Esophagus muscularis mucosa (tissue), 4 donors: ENCODE measurements around the gene EIF5AL1. TPM values are rescaled to one million over a fixed set of nuclear protein-coding genes. Genes with fewer than 3 reads are reported as not detected.
A peak's percentile ranks its signal among the peaks of the same experiment; 100 is the strongest.

ENCODE experiments used
- DNase-seq: peaks from one replicate; pipeline ENCODE4 v3.0.0-alpha.2; 2017; ENCODE audit errors: extremely low spot score
- H3K27ac ChIP-seq, 4 donors: fragments of 200-600 bp; sonication (generic); replicated peaks in 1 of 4; 1 replicate in 3 of 4; 2 replicates in 1 of 4; pipeline ENCODE4 v1.5.1; 2016 to 2019; ENCODE audit warnings: mild to moderate bottlenecking in 1 of 4
- H3K27me3 ChIP-seq, 4 donors: fragments of 200-600 bp; sonication (generic); one replicate each; pipeline versions ENCODE4 v1.5.1 to v1.6.0; 2016 to 2019
- H3K36me3 ChIP-seq, 4 donors: fragments of 200-600 bp; sonication (generic); one replicate each; pipeline ENCODE4 v1.5.1; 2016 to 2019
- H3K4me1 ChIP-seq, 4 donors: fragments of 200-600 bp; sonication (generic); one replicate each; pipeline ENCODE4 v1.5.1; 2016 to 2019
- H3K4me3 ChIP-seq, 4 donors: fragments of 200-600 bp; sonication (generic); 1 replicate in 2 of 4; 2 replicates in 2 of 4; pipeline ENCODE4 v1.5.1; 2016 to 2019; ENCODE audit warnings: mild to moderate bottlenecking in 4 of 4, moderate library complexity in 1 of 4
- H3K9me3 ChIP-seq, 4 donors: fragments of 200-600 bp; sonication (generic); 1 replicate in 3 of 4; 2 replicates in 1 of 4; pipeline ENCODE4 v1.5.1; 2016 to 2019
- CTCF ChIP-seq, 3 experiments: fragments of 200-600 bp in 2 of 3; fragments of 450-650 bp in 1 of 3; sonication (generic) in 2 of 3; IDR thresholded peaks; one replicate each; pipeline ENCODE4 v1.5.1; 2017 to 2019; ENCODE audit warnings: antibody characterized with exemption in 3 of 3, mild to moderate bottlenecking in 2 of 3, moderate library complexity in 1 of 3
- EP300 ChIP-seq: sonication (generic); formaldehyde crosslinking; IDR thresholded peaks from one replicate; pipeline ENCODE4 v1.6.1; 2017; ENCODE audit warnings: antibody characterized with exemption
- POLR2A ChIP-seq: fragments of 450-650 bp; IDR thresholded peaks from one replicate; pipeline ENCODE4 v1.6.1; 2017; ENCODE audit warnings: antibody characterized with exemption, moderate library complexity, mild to moderate bottlenecking, low read depth
- POLR2AphosphoS5 ChIP-seq, 2 donors: sonication (generic); formaldehyde crosslinking; IDR thresholded peaks; one replicate each; pipeline ENCODE4 v1.6.1; 2017; ENCODE audit warnings: antibody characterized with exemption in 2 of 2
- WGBS: methylation state at CpG from one replicate; pipeline ENCODE4 v1.1.5; 2018; 5-methylcytosine and 5-hydroxymethylcytosine counted together
- intact Hi-C: fragments of 100-400 bp; cut with DNase I; formaldehyde crosslinking; loops from one replicate; pipeline ENCODE4 v1.15.1; 2023
- total RNA-seq, 4 donors: library from RNA; depleted of rRNA; stranded (reverse); fragments of >200 nt; gene quantifications; one replicate each; pipeline versions ENCODE4 v1.1.0 to v1.2.1, GENCODE V29; 2016

Gene EIF5AL1
- total RNA-seq, 4 donors from 2014 or later: 0.11 to 0.42 (median 0.17) TPM; not detected in 1

GRCh38 chr10:79483948-79484347 is 28.4 kb upstream of the EIF5AL1 start:
- intact Hi-C loops: no loop called here
- TF ChIP-seq CTCF (IDR thresholded peaks at IDR 0.05) (no peak), POLR2AphosphoS5 (IDR thresholded peaks at IDR 0.05) (no peak), EP300 (no peak), POLR2A (no peak)
- H3K4me1 ChIP-seq: peaks cover 3 to 29% (median 23%) of the 10 kb centered on the region in 4 donors
- DNase-seq: no peak
- WGBS: 70% methylated on average over 2 of the region's 2 CpGs
- no peaks in the 10 kb centered on the region for H3K9me3 ChIP-seq
- peak overlapping the region; percentile 10 to 66 (median 50) for H3K27ac ChIP-seq
- H3K4me3 ChIP-seq: no peak overlapping the region
- no peaks in the 10 kb centered on the region for H3K36me3 ChIP-seq
- no peaks in the 10 kb centered on the region for H3K27me3 ChIP-seq

- intact Hi-C loops: no loop called here
- peaks cover 3 to 31% (median 27%) of the 10 kb centered on the region in 4 donors for H3K4me1 ChIP-seq
- no peaks in the 10 kb centered on the region for H3K36me3 ChIP-seq
- peak overlapping the region in 2 of 4 donors; percentile 20 to 58 for H3K27ac ChIP-seq
- no peak for DNase-seq
- TF ChIP-seq POLR2A (no peak), EP300 (no peak), POLR2AphosphoS5 (IDR thresholded peaks at IDR 0.05) (no peak), CTCF (IDR thresholded peaks at IDR 0.05) (no peak)
- no peaks in the 10 kb centered on the region for H3K27me3 ChIP-seq
- no peaks in the 10 kb centered on the region for H3K9me3 ChIP-seq
- no peak overlapping the region for H3K4me3 ChIP-seq
- 91% methylated on average over 6 of the region's 6 CpGs for WGBS
Measured at GRCh38 chr10:79484476-79484875, 27.9 kb upstream of the EIF5AL1 start.

DNA sequence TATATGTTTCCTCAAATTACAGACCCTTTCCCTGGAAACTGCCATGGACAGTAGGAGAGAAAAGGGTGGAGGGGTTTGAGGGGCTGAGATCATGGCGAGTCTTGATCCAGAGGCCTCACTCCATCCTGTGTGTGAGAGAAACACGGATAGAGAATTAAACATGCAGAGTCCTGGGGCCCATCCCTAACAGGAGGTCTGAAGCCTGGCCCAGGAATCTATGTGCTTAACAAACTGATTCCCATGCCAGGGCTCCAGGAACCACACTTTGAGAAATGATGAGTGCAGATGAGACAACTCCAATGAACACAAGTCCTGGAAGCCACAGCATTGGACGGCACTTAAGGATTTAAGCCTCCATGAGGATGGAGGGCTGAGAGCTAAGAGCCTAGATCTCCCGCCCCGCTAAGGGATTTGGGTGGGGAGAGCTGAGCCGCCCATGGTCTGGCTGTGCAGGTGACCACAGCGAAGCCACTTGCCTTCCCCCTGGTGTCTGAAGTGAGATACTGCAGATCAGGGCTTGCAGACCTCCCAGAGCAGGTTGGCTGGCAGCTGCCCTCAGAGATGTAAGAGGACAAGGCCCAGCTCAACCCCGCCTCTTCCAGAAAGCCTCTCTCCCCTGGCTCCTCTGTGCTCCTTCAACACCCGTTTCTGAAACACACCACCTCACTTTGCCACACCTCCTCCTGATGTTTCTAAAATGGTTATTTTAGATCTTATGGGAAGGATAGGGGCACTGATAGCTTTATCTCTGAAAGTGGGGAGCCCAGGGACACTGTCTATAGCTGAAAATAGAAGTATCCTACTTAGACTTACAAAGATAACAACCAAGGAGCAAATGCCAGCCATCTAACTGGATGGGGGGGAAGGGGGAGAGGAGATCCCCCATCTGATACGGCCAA is 24.8 kb upstream of the EIF5AL1 start:
- Histone ChIP-seq H3K27ac (peak overlapping the region; percentile 49 to 77 (median 76)), H3K9me3 (no peaks in the 10 kb centered on the region), H3K4me3 (no peak overlapping the region), H3K27me3 (no peaks in the 10 kb centered on the region), H3K36me3 (no peaks in the 10 kb centered on the region), H3K4me1 (peaks cover 12 to 45% (median 42%) of the 10 kb centered on the region in 4 donors)
- 78% methylated on average over 10 of the region's 10 CpGs for WGBS
- DNase-seq: no peak
- intact Hi-C loops: no loop called here
- TF ChIP-seq POLR2A: no peak
- TF ChIP-seq EP300: no peak
- peak; percentile 48 to 75 (median 58) for TF ChIP-seq CTCF (IDR thresholded peaks at IDR 0.05)
- peak in 1 of 2 donors; percentile 6 for TF ChIP-seq POLR2AphosphoS5 (IDR thresholded peaks at IDR 0.05)

DNA sequence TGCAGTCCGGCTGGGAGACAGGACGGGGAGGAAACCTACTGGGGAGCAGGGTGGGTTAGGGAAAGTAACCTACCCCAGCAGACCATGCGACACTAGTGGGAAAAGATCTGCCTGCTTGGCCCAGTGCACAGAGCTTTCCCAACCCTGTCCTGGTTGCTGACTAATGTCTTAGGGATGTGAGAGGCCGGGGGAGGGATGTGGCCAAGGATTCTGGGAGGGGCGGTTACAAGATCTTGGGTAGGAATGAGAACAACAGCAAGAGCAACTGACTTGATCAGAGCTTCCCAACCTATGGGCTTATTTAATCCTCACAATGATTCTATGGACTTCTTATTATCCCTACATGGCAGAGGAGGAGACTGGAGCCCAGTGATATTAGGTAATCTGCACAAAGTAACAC is 24.0 kb upstream of the EIF5AL1 start:
- H3K36me3 ChIP-seq: no peaks in the 10 kb centered on the region
- 50% methylated on average over 4 of the region's 5 CpGs for WGBS
- peak overlapping the region; percentile 49 to 77 (median 76) for H3K27ac ChIP-seq
- intact Hi-C loops: no loop called here
- H3K9me3 ChIP-seq: no peaks in the 10 kb centered on the region
- DNase-seq: peak; percentile 94
- TF ChIP-seq CTCF (IDR thresholded peaks at IDR 0.05): no peak
- no peak for TF ChIP-seq EP300
- no peak for TF ChIP-seq POLR2A
- peak; percentile 56 to 74 for TF ChIP-seq POLR2AphosphoS5 (IDR thresholded peaks at IDR 0.05)
- no peak overlapping the region for H3K4me3 ChIP-seq
- peaks cover 12 to 41% (median 38%) of the 10 kb centered on the region in 4 donors for H3K4me1 ChIP-seq
- H3K27me3 ChIP-seq: no peaks in the 10 kb centered on the region
